ENCODE results near the gene NEUROG3.
"Not testable (repeated sequence)": the region's sequence is repeated elsewhere in the genome, so short reads cannot be mapped to it uniquely, and the experiment has no call there.

Gene NEUROG3

GRCh38 chr10:69571618-69572158, 1.5 kb downstream of the NEUROG3 start:
- DNase-seq, result no peak

- no peak for DNase-seq
These were observed 3.0 kb downstream of the NEUROG3 start for GRCh38 chr10:69570050-69570816.

GRCh38 chr10:69569396-69569934, 3.8 kb downstream of the NEUROG3 start:
- no peak for DNase-seq

GRCh38 chr10:69568472-69569395, 4.5 kb downstream of the NEUROG3 start:
- DNase-seq, result no peak

GRCh38 chr10:69567920-69568319, 5.3 kb downstream of the NEUROG3 start:
- DNase-seq, result no peak

- no peak for DNase-seq
These were observed 10.4 kb downstream of the NEUROG3 start for GRCh38 chr10:69562731-69563254.

GRCh38 chr10:69559525-69559924, 13.7 kb downstream of the NEUROG3 start:
- DNase-seq, result no peak

- no peak for DNase-seq
These were observed 14.7 kb downstream of the NEUROG3 start for GRCh38 chr10:69558559-69558958.

- no peak for DNase-seq
These were observed 18.6 kb downstream of the NEUROG3 start for GRCh38 chr10:69554611-69555010.

GRCh38 chr10:69553328-69553727, 19.9 kb downstream of the NEUROG3 start:
- DNase-seq, result no peak

- no peak for DNase-seq
These were observed 21.0 kb downstream of the NEUROG3 start for GRCh38 chr10:69552268-69552667.

- no peak for DNase-seq
These were observed 23.3 kb downstream of the NEUROG3 start for GRCh38 chr10:69549959-69550358.

GRCh38 chr10:69541463-69541862, 31.8 kb downstream of the NEUROG3 start:
- no peak for DNase-seq

- no peak for DNase-seq
These were observed 34.8 kb downstream of the NEUROG3 start for GRCh38 chr10:69538461-69538860.

GRCh38 chr10:69537449-69537848, 35.8 kb downstream of the NEUROG3 start:
- DNase-seq, result no peak

GRCh38 chr10:69536521-69536920, 36.7 kb downstream of the NEUROG3 start:
- not testable (repeated sequence) for DNase-seq

GRCh38 chr10:69533658-69534057, 39.6 kb downstream of the NEUROG3 start:
- no peak for DNase-seq

GRCh38 chr10:69527961-69528360, 45.3 kb downstream of the NEUROG3 start:
- no peak for DNase-seq

Data from activated naive CD4-positive, alpha-beta T cell (primary cell).